Activated T-cell treated with anti-CD3 and anti-CD28 coated beads, Interleukin-2, amount 50 U/mL, for 24 hours (primary cell): ENCODE data around the gene RPL21.
A peak's percentile ranks its signal among the peaks of the same experiment; 100 is the strongest.
"Not testable (repeated sequence)": the region's sequence is repeated elsewhere in the genome, so short reads cannot be mapped to it uniquely, and the experiment has no call there.

Experiments used
- DNase-seq: peaks from one replicate; pipeline ENCODE4 v3.0.0-alpha.2; 2020
- H3K27ac Mint-ChIP-seq: 2 replicates; pipeline ENCODE4 v1.8.0; 2020; ENCODE audit warnings: mild to moderate bottlenecking, mixed read lengths
- H3K27me3 Mint-ChIP-seq: 2 replicates; pipeline ENCODE4 v1.8.0; 2020; ENCODE audit warnings: mixed read lengths
- H3K36me3 Mint-ChIP-seq: 2 replicates; pipeline ENCODE4 v1.8.0; 2020; ENCODE audit warnings: low read depth, mixed read lengths
- H3K4me1 Mint-ChIP-seq: 2 replicates; pipeline ENCODE4 v1.8.0; 2020; ENCODE audit warnings: low read depth, mixed read lengths
- H3K4me3 Mint-ChIP-seq: 2 replicates; pipeline ENCODE4 v1.8.0; 2020; ENCODE audit warnings: mild to moderate bottlenecking, moderate library complexity, mixed read lengths
- H3K9me3 Mint-ChIP-seq: 2 replicates; pipeline ENCODE4 v1.8.0; 2020; ENCODE audit warnings: mixed read lengths

RPL21 gene

DNA sequence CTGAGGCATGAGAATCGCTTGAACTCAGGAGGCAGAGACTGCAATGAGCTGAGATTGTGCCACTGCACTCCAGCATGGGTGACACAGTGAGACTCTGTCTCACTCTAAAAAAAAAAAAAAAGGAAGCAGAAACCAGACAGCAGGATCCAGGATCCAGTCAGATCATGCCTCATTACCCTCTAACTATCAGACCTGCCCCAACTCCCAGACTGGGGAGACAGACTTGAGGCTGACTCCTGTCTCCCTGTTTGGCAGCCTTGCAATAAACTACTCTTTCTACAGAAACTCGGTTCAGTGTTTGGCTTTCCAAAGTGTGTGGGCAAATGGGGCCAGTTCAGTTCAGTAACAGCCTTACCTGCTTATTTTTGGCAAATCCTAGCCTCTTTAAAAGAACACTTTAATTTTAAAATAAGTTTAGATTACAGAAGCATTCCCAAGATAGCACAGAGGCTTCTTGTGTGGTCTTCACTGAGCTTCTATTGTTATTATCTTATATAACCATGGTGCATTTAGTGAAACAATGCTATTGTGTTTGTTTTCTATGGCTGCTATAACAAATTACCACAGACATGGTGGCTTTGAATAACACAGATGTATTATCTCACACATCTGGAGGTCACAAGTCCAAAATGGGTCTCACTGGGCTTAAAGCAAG lies 37.8 kb downstream of the RPL21 start:
- Mint-ChIP-seq H3K27ac (no peak overlapping the region), H3K27me3 (no peaks in the 10 kb centered on the region), H3K4me3 (no peak overlapping the region), H3K4me1 (peaks cover 22% of the 10 kb centered on the region), H3K9me3 (no peaks in the 10 kb centered on the region), H3K36me3 (no peaks in the 10 kb centered on the region)
- DNase-seq, result no peak

DNA sequence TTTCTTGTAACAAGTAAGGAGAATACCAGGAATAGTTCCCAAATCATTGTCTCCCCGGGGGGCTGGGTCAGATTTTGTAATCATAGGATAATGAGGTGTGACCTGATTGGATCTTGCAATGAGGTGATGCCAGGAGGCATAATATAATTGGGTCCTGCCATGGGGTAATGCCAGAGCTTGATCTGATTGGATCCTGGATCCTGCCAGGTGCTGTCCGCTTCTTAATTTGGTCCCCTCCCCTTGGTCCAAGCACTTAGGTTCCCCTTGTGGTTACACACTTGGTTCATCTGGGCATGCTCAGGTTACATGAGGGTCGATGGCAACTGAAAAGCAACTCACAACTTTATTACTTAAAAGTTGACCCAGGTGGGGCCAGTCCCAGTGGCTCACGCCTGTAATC lies 39.4 kb downstream of the RPL21 start:
- H3K27ac Mint-ChIP-seq, result no peak overlapping the region
- no peak overlapping the region for H3K4me3 Mint-ChIP-seq

DNA sequence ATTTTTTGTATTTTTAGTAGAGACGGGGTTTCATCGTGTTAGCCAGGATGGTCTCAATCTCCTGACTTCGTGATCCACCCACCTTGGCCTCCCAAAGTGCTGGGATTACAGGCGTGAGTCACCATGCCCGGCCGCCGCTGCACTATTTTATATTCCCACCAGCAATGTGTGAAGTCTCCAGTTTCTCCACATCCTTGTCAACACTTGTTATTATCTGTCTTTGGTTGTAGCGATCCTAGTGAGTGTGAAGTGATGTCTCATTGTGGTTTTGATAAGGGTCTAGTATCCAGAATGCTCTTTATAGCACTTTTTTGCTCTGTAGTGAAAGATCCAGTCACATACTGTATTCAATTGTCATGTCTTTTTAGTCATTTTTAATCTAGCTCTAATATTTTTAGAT lies 40.6 kb downstream of the RPL21 start:
- peaks cover 40% of the 10 kb centered on the region for H3K4me1 Mint-ChIP-seq
- H3K4me3 Mint-ChIP-seq, DNase-seq, H3K27ac Mint-ChIP-seq, H3K9me3 Mint-ChIP-seq, H3K27me3 Mint-ChIP-seq, H3K36me3 Mint-ChIP-seq: not testable (repeated sequence)

More for the DNA sequence above, 39.4 kb downstream of the RPL21 start:
- no peak for DNase-seq
- Mint-ChIP-seq H3K36me3 (no peaks in the 10 kb centered on the region), H3K27me3 (no peaks in the 10 kb centered on the region), H3K4me1 (peaks cover 37% of the 10 kb centered on the region), H3K9me3 (no peaks in the 10 kb centered on the region)

DNA sequence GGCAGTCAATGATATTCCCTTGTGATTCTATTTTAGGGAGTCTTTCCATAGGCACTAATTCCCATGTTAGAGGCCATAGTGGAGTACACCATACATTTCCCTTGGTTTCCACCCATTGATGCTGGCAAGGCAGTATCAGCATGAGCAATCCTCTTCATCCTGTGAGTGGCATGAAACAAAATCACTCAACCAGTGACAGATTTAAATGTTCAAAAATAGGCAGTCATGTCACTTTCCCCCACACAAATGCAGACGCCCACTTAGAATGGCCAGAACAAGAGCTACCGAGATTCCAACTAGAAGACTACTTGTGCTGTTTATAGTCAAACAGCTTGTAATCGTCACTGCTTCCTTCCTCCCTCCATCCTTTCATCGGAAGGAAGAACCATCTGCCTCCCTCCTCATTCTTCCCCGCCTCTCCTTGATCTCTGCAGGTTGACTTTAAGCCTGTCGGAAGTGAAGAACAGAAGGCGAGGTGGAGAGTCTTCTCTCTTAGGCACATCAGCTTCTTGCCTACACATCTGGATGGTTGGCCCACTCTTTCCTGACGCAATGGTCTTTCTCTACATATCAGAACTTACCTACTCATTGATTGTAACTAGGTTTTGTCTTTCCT lies 41.8 kb downstream of the RPL21 start:
- Mint-ChIP-seq H3K36me3 (no peaks in the 10 kb centered on the region), H3K4me1 (peaks cover 40% of the 10 kb centered on the region)

DNA sequence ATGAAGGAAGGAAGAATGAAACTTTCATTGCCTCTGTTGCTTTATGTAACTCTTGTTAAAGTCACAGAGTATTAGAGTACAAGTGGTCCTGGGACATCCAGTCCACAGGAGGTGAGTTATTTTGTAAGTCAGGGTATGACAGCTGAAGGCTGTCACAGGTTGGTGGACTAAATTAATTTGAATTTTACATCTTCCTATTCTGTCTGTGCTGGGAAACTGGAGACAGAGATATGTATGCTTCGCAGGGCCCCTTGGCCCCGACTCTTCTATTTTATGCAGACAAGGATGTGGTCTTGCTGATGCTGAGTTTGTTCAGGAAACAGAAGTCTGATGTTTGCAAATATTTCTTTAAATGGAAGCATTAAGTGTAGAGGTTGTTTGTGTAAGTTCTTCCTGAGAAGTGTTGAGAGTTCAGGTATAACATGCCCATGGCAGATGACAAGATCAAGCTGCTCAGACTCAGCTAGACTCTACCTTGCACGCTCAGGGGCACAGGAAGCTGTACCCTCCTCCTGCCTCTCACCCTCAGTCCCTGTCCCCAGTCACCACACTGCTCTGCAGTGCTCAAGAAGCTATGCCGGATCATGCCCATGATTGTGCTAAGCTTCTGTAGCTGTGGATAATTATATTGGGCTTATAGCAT lies 42.6 kb downstream of the RPL21 start:
- no peaks in the 10 kb centered on the region for H3K36me3 Mint-ChIP-seq
- peaks cover 40% of the 10 kb centered on the region for H3K4me1 Mint-ChIP-seq
- no peaks in the 10 kb centered on the region for H3K9me3 Mint-ChIP-seq
- H3K27me3 Mint-ChIP-seq, result no peaks in the 10 kb centered on the region
- H3K4me3 Mint-ChIP-seq, result no peak overlapping the region
- H3K27ac Mint-ChIP-seq, result peak overlapping the region; percentile 7
- no peak for DNase-seq

More for the DNA sequence above, 41.8 kb downstream of the RPL21 start:
- no peak for DNase-seq
- Mint-ChIP-seq H3K9me3 (no peaks in the 10 kb centered on the region), H3K27me3 (no peaks in the 10 kb centered on the region), H3K4me3 (no peak overlapping the region), H3K27ac (peak overlapping the region; percentile 7)

DNA sequence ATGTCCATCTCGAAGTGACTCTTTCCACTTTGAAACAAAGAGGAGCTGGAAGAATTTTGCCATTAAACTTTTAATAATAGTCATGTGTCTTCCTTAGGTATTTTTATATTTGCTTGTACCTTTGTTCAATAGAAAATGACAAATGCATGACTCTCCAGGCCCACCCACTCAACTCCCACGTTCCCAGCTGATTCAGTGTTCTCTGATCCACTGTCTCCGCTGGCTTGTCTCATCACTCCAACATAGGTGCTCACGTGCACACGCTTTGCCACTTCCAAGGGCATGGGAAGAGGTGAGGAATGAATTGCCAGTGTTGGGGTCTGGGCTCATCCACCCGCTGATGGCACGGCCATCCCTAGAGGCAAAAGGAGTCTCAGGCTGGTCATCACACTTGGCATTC lies 43.7 kb downstream of the RPL21 start:
- H3K27me3 Mint-ChIP-seq, result no peaks in the 10 kb centered on the region
- H3K4me1 Mint-ChIP-seq, result peaks cover 40% of the 10 kb centered on the region

DNA sequence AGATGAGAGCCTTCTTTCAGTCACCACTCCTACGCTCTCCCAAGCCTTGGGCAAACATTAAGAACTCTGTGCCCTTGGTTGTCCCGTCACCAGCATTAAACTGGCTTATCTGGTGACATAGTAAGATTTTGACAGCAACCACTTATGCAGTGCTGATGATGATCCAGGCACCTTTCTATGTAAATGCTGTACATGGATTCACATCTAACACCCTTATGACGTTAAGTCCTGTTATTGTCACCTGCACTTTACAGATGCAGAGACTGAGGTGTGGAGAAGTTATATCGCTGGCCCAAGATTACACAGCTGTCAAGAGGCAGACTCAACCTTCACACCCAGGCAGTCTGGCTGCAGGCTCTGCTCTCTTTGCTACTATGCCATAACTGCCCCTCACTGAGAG lies 44.3 kb downstream of the RPL21 start:
- no peak overlapping the region for H3K4me3 Mint-ChIP-seq
- DNase-seq, result no peak
- H3K9me3 Mint-ChIP-seq, result no peaks in the 10 kb centered on the region
- H3K36me3 Mint-ChIP-seq, result no peaks in the 10 kb centered on the region
- no peaks in the 10 kb centered on the region for H3K27me3 Mint-ChIP-seq
- no peak overlapping the region for H3K27ac Mint-ChIP-seq
- peaks cover 40% of the 10 kb centered on the region for H3K4me1 Mint-ChIP-seq

More for the DNA sequence above, 43.7 kb downstream of the RPL21 start:
- H3K4me3 Mint-ChIP-seq, result no peak overlapping the region
- no peak overlapping the region for H3K27ac Mint-ChIP-seq
- H3K36me3 Mint-ChIP-seq, result no peaks in the 10 kb centered on the region
- DNase-seq, result no peak
- H3K9me3 Mint-ChIP-seq, result no peaks in the 10 kb centered on the region

DNA sequence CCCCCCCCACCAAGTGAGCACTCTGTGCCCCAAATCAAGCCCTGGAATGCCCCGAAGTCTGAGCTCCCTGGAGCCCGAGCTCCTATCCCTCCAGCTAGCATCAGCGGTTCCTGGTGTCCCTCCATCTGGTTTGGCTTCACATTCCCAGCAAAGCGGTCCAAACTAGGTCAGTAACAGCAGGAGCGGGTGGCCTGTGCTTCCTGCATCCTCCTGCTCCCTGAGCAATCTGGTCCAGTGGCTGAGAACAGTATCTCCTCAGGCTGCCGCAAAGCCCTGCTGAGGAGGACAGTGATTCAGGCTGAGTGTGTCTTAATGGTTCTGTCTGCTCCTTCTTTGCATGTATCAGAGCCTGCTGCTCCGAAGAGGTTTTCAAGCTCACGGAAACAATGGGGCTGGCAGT lies 45.1 kb downstream of the RPL21 start:
- no peak for DNase-seq
- Mint-ChIP-seq H3K36me3 (no peaks in the 10 kb centered on the region), H3K27me3 (no peaks in the 10 kb centered on the region), H3K4me1 (peaks cover 40% of the 10 kb centered on the region), H3K27ac (no peak overlapping the region), H3K4me3 (no peak overlapping the region), H3K9me3 (no peaks in the 10 kb centered on the region)

DNA sequence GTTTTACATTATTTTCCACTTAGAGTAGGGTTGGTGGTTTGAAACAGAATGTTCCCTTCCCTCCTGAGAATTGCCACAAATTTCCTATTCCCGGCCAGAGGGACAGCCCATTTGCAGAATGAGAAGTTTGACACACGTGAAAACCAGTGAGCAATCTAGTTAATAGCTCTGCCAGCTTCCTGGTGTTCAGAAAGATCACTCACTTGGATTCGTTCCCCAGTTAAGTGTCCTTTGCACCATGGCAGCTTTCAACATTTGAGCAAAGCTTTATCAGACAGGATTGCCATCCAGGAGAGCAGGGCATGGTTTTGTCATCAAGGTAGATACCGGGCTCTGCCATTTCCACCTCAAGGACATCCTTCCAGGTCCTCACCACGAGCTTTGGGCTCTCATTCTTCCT lies 47.5 kb downstream of the RPL21 start:
- H3K36me3 Mint-ChIP-seq, result no peaks in the 10 kb centered on the region
- DNase-seq, result no peak
- H3K27ac Mint-ChIP-seq, result no peak overlapping the region
- H3K4me1 Mint-ChIP-seq, result peaks cover 35% of the 10 kb centered on the region
- H3K27me3 Mint-ChIP-seq, result no peaks in the 10 kb centered on the region
- no peaks in the 10 kb centered on the region for H3K9me3 Mint-ChIP-seq
- H3K4me3 Mint-ChIP-seq, result no peak overlapping the region

DNA sequence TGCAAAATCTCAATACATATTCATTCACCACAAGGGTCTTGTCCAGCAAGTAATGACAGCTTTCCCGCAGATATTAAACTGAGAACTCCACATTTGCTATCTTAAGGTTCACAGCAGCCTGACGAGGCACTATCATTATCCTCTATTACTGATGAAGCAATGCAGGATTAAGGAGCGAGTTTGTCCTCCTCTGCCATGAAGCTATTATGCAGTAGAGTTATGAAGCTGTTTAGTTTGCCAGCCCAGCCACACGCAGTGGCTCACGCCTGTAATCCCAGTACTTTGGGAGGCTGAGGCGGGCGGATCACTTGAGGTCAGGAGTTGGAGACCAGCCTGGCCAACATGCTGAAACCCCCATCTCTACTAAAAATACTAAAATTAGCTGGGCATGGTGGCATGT lies 49.0 kb downstream of the RPL21 start:
- not testable (repeated sequence) for H3K4me3 Mint-ChIP-seq, H3K36me3 Mint-ChIP-seq, H3K27me3 Mint-ChIP-seq, H3K27ac Mint-ChIP-seq, H3K9me3 Mint-ChIP-seq, DNase-seq
- peaks cover 19% of the 10 kb centered on the region for H3K4me1 Mint-ChIP-seq

DNA sequence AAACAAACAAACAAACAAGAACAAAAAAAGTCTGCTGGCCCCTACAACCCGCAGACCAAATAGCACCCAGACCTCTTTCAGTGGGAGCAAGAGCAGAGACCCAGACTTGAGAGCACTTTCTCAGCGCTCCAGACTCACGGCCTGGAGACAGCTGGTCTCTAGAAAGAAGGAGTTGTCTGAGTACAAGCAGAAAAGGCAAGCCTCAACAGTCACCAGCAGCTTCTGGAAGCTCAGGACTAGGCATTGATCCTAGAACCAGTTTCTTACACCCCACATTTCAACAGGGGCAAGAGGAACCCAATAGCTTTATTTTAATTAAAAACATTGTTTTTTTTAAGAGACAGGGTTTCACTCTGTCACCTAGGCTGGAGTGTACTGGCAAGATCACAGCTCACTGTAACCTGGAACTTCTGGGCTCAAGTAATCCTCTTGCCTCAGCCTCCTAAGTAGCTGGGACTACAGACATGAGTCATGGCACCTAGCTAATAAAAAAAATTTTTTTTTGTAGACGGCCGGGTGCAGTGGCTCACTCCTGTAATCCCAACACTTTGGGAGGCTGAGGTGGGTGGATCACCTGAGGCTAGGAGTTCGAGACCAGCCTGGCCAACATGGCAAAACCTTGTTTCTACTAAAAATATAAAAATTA lies 49.7 kb downstream of the RPL21 start:
- DNase-seq, result no peak
- Mint-ChIP-seq H3K4me1 (peaks cover 16% of the 10 kb centered on the region), H3K27ac (no peak overlapping the region), H3K27me3 (no peaks in the 10 kb centered on the region), H3K36me3 (no peaks in the 10 kb centered on the region), H3K9me3 (no peaks in the 10 kb centered on the region), H3K4me3 (no peak overlapping the region)

DNA sequence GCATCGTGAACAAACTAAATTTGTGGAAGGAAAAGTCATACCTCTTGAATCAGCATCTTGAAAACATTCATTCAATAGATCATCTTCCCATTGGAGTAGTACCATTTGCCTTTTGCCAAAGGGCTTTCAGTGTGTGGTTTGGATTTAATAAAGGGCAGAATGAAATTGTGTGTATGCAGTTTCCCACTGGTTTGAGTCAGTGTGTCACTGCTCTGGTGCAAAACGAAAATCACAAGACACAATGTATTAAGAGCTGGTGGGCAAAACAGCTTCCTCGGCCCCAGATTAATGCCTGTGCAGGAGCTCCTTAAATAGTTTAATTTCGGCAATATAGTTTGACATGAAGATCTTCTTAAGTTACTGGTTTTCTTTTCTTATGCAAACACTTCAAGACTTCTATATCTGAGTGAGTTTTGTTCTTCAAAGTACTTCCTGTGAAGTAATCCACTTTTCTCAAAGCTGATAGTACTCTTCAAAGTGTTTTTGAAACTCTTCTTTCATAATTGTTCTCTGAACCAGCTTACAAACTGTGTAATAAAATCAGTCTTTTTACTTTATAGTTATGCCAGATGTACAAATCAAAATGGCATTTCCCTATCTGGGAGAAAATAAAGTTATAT lies 51.4 kb downstream of the RPL21 start:
- Mint-ChIP-seq H3K4me3 (no peak overlapping the region), H3K27me3 (no peaks in the 10 kb centered on the region), H3K27ac (peak overlapping the region; percentile 1), H3K9me3 (no peaks in the 10 kb centered on the region), H3K4me1 (peaks cover 25% of the 10 kb centered on the region), H3K36me3 (no peaks in the 10 kb centered on the region)
- no peak for DNase-seq

DNA sequence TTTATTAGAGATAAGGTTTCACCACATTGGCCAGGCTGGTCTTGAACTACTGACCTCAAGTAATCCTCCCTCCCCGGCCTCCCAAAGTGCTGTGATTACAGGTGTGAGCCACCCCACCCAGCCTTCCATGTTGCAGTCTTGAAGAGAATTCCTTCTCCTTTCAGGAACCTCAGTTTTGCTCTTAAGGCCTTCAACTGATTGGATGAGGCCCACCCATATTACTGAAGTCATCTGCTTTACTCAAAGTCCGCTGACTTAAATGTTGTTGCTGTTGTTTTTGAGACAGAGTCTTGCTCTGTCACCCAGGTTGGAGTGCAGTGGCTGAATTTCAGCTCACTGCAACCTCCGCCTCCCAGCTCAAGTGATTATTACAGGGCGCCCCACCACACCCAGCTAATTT lies 52.7 kb downstream of the RPL21 start:
- DNase-seq, result no peak
- no peaks in the 10 kb centered on the region for H3K9me3 Mint-ChIP-seq
- no peak overlapping the region for H3K27ac Mint-ChIP-seq
- no peaks in the 10 kb centered on the region for H3K36me3 Mint-ChIP-seq
- no peak overlapping the region for H3K4me3 Mint-ChIP-seq
- peaks cover 26% of the 10 kb centered on the region for H3K4me1 Mint-ChIP-seq
- H3K27me3 Mint-ChIP-seq, result no peaks in the 10 kb centered on the region

DNA sequence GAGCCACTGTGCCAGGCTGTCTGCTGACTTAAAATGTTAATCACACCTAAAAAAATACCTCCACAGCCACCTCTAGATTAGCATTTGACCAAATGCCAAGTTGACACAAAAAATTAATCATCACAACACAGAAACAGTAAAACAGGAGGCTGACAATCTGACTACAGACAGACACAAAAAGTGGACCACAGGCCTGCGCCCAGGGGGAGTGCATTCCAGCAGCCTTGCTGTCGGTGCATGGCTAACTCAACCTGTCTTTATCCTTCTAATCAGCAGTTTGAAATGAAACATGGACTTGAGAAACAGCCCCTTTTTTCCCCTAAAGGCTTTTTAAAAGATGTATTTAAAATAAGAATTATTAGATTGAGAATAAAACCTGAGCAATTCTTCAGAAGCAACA lies 53.3 kb downstream of the RPL21 start:
- Mint-ChIP-seq H3K27me3 (no peaks in the 10 kb centered on the region), H3K36me3 (no peaks in the 10 kb centered on the region), H3K4me3 (no peak overlapping the region), H3K27ac (no peak overlapping the region), H3K4me1 (peaks cover 27% of the 10 kb centered on the region), H3K9me3 (no peaks in the 10 kb centered on the region)
- no peak for DNase-seq
